D721Med (cell line): ENCODE results near the gene CHRNA1.
A peak's percentile ranks its signal among the peaks of the same experiment; 100 is the strongest.

Source experiments
- DNase-seq: peaks from one replicate; pipeline ENCODE4 v3.0.0; 2011; ENCODE audit warnings: low spot score; ENCODE audit not compliant: insufficient read length
- FAIRE-seq: peaks from 2 replicates; lab custom pipeline; 2011; peaks lifted over from hg19 to GRCh38; lab: Jason Lieb, UNC
- CTCF ChIP-seq: IDR thresholded peaks from 2 replicates; pipeline ENCODE4 v1.5.1; 2012; ENCODE audit warnings: mild to moderate bottlenecking, control low read depth; ENCODE audit not compliant: insufficient read depth; ENCODE audit errors: missing control alignments

CHRNA1 gene

GRCh38 chr2:174778085-174778981 lies 14.1 kb upstream of the CHRNA1 start:
- FAIRE-seq (no peak), DNase-seq (no peak)
- no peak for TF ChIP-seq CTCF

- DNase-seq (no peak), FAIRE-seq (no peak)
- no peak for TF ChIP-seq CTCF
Observed at GRCh38 chr2:174777347-174778084, 13.2 kb upstream of the CHRNA1 start.

GRCh38 chr2:174776675-174777074 lies 12.4 kb upstream of the CHRNA1 start:
- no peak for FAIRE-seq
- no peak for DNase-seq
- TF ChIP-seq CTCF: no peak

- FAIRE-seq: no peak
- TF ChIP-seq CTCF: peak; percentile 22
Observed at GRCh38 chr2:174776223-174776622, 12.0 kb upstream of the CHRNA1 start.

GRCh38 chr2:174775571-174775980 lies 11.3 kb upstream of the CHRNA1 start:
- no peak for TF ChIP-seq CTCF
- no peak for FAIRE-seq

More at GRCh38 chr2:174776223-174776622, 12.0 kb upstream of the CHRNA1 start:
- DNase-seq: no peak

GRCh38 chr2:174774886-174775285 lies 10.6 kb upstream of the CHRNA1 start:
- no peak for FAIRE-seq
- DNase-seq: no peak
- TF ChIP-seq CTCF: no peak

More at GRCh38 chr2:174775571-174775980, 11.3 kb upstream of the CHRNA1 start:
- DNase-seq: no peak

GRCh38 chr2:174773215-174773614 lies 8.9 kb upstream of the CHRNA1 start:
- no peak for DNase-seq
- no peak for TF ChIP-seq CTCF
- FAIRE-seq: no peak
